HepG2 (cell line): ENCODE data around the gene SDR39U1. TPM values are rescaled to one million over a fixed set of nuclear protein-coding genes. Genes with fewer than 3 reads are reported as not detected.
A peak's percentile ranks its signal among the peaks of the same experiment; 100 is the strongest.

Experiments
- ATF3 ChIP-seq: sonication (generic); formaldehyde crosslinking; IDR thresholded peaks from 2 replicates; pipeline ENCODE4 v1.4.0; 2020; ENCODE audit warnings: missing genetic modification reagents
- BHLHE40 ChIP-seq: IDR thresholded peaks from 2 replicates; pipeline ENCODE4 v1.6.1; 2011; ENCODE audit warnings: low read length, improper control_type of control experiment
- DDIT3 ChIP-seq: sonication (generic); formaldehyde crosslinking; IDR thresholded peaks from 2 replicates; pipeline ENCODE4 v1.4.0; 2020; ENCODE audit warnings: mild to moderate bottlenecking, missing genetic modification reagents
- FOXJ3 ChIP-seq: sonication (generic); formaldehyde crosslinking; IDR thresholded peaks from 2 replicates; pipeline ENCODE4 v1.4.0; 2020; ENCODE audit warnings: missing genetic modification reagents, mild to moderate bottlenecking, borderline replicate concordance
- GPBP1L1 ChIP-seq: sonication (generic); formaldehyde crosslinking; IDR thresholded peaks from 2 replicates; pipeline ENCODE4 v1.5.0; 2020; ENCODE audit warnings: mild to moderate bottlenecking, missing genetic modification reagents
- HOXA9 ChIP-seq: sonication (generic); formaldehyde crosslinking; IDR thresholded peaks from 2 replicates; pipeline ENCODE4 v1.8.1; 2022; ENCODE audit warnings: missing genetic modification reagents, mild to moderate bottlenecking, moderate library complexity, borderline replicate concordance
- MTF2 ChIP-seq: sonication (generic); formaldehyde crosslinking; IDR thresholded peaks from 2 replicates; pipeline ENCODE4 v1.5.0; 2020; ENCODE audit warnings: missing genetic modification reagents, borderline replicate concordance
- NBN ChIP-seq: fragments of 450-650 bp; conservative IDR thresholded peaks from 2 replicates; pipeline ENCODE4 v1.6.1; 2017
- POLR2G ChIP-seq: fragments of 200-400 bp; formaldehyde crosslinking; IDR thresholded peaks from 2 replicates; pipeline ENCODE4 v1.6.1; 2018; ENCODE audit warnings: mild to moderate bottlenecking, low read depth, low read length, moderate library complexity
- PRMT3 ChIP-seq: sonication (generic); formaldehyde crosslinking; IDR thresholded peaks from 2 replicates; pipeline ENCODE4 v1.8.1; 2022; ENCODE audit warnings: low read depth, mild to moderate bottlenecking, moderate library complexity, missing genetic modification reagents, borderline replicate concordance
- PTBP1 ChIP-seq: fragments of 200-400 bp; formaldehyde crosslinking; IDR thresholded peaks from 2 replicates; pipeline ENCODE4 v1.6.1; 2018; ENCODE audit warnings: low read length, low read depth; ENCODE audit not compliant: poor library complexity, severe bottlenecking
- ZBTB49 ChIP-seq: sonication (generic); formaldehyde crosslinking; IDR thresholded peaks from 2 replicates; pipeline ENCODE4 v1.4.0; 2020; ENCODE audit warnings: missing genetic modification reagents, borderline replicate concordance
- ZMAT5 ChIP-seq: sonication (generic); formaldehyde crosslinking; IDR thresholded peaks from 2 replicates; pipeline ENCODE4 v1.5.0; 2020; ENCODE audit warnings: mild to moderate bottlenecking, low read depth, missing genetic modification reagents, borderline replicate concordance
- ZNF234 ChIP-seq: sonication (generic); formaldehyde crosslinking; conservative IDR thresholded peaks from 2 replicates; pipeline ENCODE4 v1.5.1; 2020; ENCODE audit warnings: mild to moderate bottlenecking, missing genetic modification reagents
- ZNF260 ChIP-seq: sonication (generic); formaldehyde crosslinking; IDR thresholded peaks from 2 replicates; pipeline ENCODE4 v1.4.0; 2020; ENCODE audit warnings: missing genetic modification reagents, low read depth, mild to moderate bottlenecking, borderline replicate concordance
- ZNF276 ChIP-seq: sonication (generic); formaldehyde crosslinking; IDR thresholded peaks from 2 replicates; pipeline ENCODE4 v1.4.0; 2020; ENCODE audit warnings: mild to moderate bottlenecking, low read depth, missing genetic modification reagents
- ZNF292 ChIP-seq: sonication (generic); formaldehyde crosslinking; IDR thresholded peaks from 2 replicates; pipeline ENCODE4 v1.8.1; 2022; ENCODE audit warnings: mild to moderate bottlenecking, low read depth, missing genetic modification reagents, borderline replicate concordance
- ZNF44 ChIP-seq: sonication (generic); formaldehyde crosslinking; IDR thresholded peaks from 2 replicates; pipeline ENCODE4 v1.5.1; 2020; ENCODE audit warnings: mild to moderate bottlenecking, missing genetic modification reagents
- ZNF460 ChIP-seq: sonication (generic); formaldehyde crosslinking; IDR thresholded peaks from 2 replicates; pipeline ENCODE4 v1.5.1; 2020; ENCODE audit warnings: missing genetic modification reagents, mild to moderate bottlenecking, borderline replicate concordance
- ZNF660 ChIP-seq: sonication (generic); formaldehyde crosslinking; IDR thresholded peaks from 2 replicates; pipeline ENCODE4 v1.5.1; 2020; ENCODE audit warnings: mild to moderate bottlenecking, low read depth, missing genetic modification reagents, borderline replicate concordance
- ZNF841 ChIP-seq: sonication (generic); formaldehyde crosslinking; IDR thresholded peaks from 2 replicates; pipeline ENCODE4 v1.8.1; 2023; ENCODE audit warnings: missing genetic modification reagents, borderline replicate concordance
- ZSCAN12 ChIP-seq: sonication (generic); formaldehyde crosslinking; IDR thresholded peaks from 2 replicates; pipeline ENCODE4 v1.9.0; 2021; ENCODE audit warnings: mild to moderate bottlenecking, missing genetic modification reagents
- polyA plus RNA-seq, 8 experiments: library from polyadenylated mRNA; depleted of rRNA in 3 of 8; stranded (reverse) in 7 of 8; unstranded in 1 of 8; fragments of >200 nt; fragmentation: Illumina TruSeq in 4 of 8; extraction: Trizol in 4 of 8; gene quantifications; 2 replicates each; pipeline versions ENCODE4 v1.2.1 to v1.2.3, GENCODE V29; 2011 to 2016; ENCODE audit warnings: low read depth in 4 of 8, missing spikeins in 1 of 8, mixed read lengths in 1 of 8; ENCODE audit not compliant: insufficient read depth in 1 of 8
- total RNA-seq, 5 experiments: library from RNA; depleted of rRNA; stranded (reverse); fragments of >200 nt; fragmentation: Illumina TruSeq; extraction: Trizol; gene quantifications; 2 replicates each; pipeline ENCODE4 v1.2.3, GENCODE V29; 2016; ENCODE audit warnings: low read depth in 1 of 5

The SDR39U1 gene
- total and polyA plus RNA-seq, 2 of the 13 experiments (the other 11 are each of a cell fraction or from before 2014, with no cell fraction given): 34.4 to 129 TPM

- TF ChIP-seq POLR2G (peak; percentile 77), DDIT3 (CRISPR knock-in tag) (no peak), BHLHE40 (0 out of 2 replicates have a peak, but pooled peaks have one; percentile 22), ZNF234 (CRISPR knock-in tag) (no peak), MTF2 (CRISPR knock-in tag) (peak; percentile 98), ZNF841 (CRISPR knock-in tag) (no peak), GPBP1L1 (CRISPR knock-in tag) (no peak), ZNF292 (CRISPR knock-in tag) (peak; percentile 98), ZSCAN12 (CRISPR knock-in tag) (no peak; the same call in 1 of the 2 replicates), NBN (no peak), PRMT3 (no peak; the same call in 1 of the 2 replicates), FOXJ3 (peak; percentile 64; the same call in 1 of the 2 replicates), ZNF276 (CRISPR knock-in tag) (peak; percentile 86; the same call in 1 of the 2 replicates), ZBTB49 (CRISPR knock-in tag) (peak; percentile 84; the same call in 1 of the 2 replicates), ZMAT5 (no peak), PTBP1 (peak; percentile 76), HOXA9 (no peak), ZNF44 (CRISPR knock-in tag) (peak; percentile 84; the same call in 1 of the 2 replicates), ZNF660 (CRISPR knock-in tag) (no peak; the same call in 1 of the 2 replicates), ATF3 (0 out of 2 replicates have a peak, but pooled peaks have one; percentile 8), ZNF260 (CRISPR knock-in tag) (no peak), ZNF460 (CRISPR knock-in tag) (no peak)
Measured at GRCh38 chr14:24481622-24482324, 39.2 kb upstream of the SDR39U1 start (continued).
